Rectal smooth muscle tissue (tissue), 1 donor: Measurements from ENCODE around the gene RMDN2.

ENCODE experiments used
- H3K27ac ChIP-seq: one replicate; pipeline ENCODE4 v1.7.0; 2013; ENCODE audit warnings: low read depth, low read length, inconsistent platforms
- H3K27me3 ChIP-seq: one replicate; pipeline ENCODE4 v1.7.0; 2013; ENCODE audit warnings: low read length; ENCODE audit not compliant: control insufficient read depth, insufficient read depth
- H3K36me3 ChIP-seq: one replicate; pipeline ENCODE4 v1.7.0; 2013; ENCODE audit warnings: low read length; ENCODE audit not compliant: control insufficient read depth, insufficient read depth
- H3K4me1 ChIP-seq: one replicate; pipeline ENCODE4 v1.7.0; 2013; ENCODE audit warnings: low read length; ENCODE audit not compliant: control insufficient read depth, insufficient read depth
- H3K4me3 ChIP-seq: one replicate; pipeline ENCODE4 v1.7.0; 2013; ENCODE audit warnings: low read length
- H3K9ac ChIP-seq: one replicate; pipeline ENCODE4 v1.7.0; 2013; ENCODE audit warnings: low read length

RMDN2 gene

DNA sequence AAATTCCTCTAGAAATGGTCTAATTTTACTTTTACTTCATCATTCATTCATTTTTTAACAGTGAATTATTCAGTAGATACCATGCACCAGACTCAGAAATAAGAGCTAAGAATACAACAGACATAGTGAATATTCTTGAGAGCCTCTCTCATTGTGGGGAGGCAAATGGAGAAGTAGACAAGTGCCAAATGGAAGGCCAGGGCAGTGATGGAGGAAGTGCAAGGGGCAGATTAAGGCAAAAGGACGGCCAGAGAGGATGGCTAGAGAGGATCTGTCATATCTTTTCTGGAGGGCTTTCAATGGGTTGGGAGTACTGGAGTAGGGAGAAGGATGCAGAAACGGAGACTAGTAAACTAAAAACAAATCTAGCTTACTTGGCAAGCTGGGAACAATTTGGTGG lies 19.0 kb upstream of the RMDN2 start:
- no peak overlapping the region for H3K27ac ChIP-seq
- no peak overlapping the region for H3K9ac ChIP-seq
- no peak overlapping the region for H3K4me3 ChIP-seq
- no peaks in the 10 kb centered on the region for H3K36me3 ChIP-seq
- H3K4me1 ChIP-seq, result no peaks in the 10 kb centered on the region
- H3K27me3 ChIP-seq, result no peaks in the 10 kb centered on the region

DNA sequence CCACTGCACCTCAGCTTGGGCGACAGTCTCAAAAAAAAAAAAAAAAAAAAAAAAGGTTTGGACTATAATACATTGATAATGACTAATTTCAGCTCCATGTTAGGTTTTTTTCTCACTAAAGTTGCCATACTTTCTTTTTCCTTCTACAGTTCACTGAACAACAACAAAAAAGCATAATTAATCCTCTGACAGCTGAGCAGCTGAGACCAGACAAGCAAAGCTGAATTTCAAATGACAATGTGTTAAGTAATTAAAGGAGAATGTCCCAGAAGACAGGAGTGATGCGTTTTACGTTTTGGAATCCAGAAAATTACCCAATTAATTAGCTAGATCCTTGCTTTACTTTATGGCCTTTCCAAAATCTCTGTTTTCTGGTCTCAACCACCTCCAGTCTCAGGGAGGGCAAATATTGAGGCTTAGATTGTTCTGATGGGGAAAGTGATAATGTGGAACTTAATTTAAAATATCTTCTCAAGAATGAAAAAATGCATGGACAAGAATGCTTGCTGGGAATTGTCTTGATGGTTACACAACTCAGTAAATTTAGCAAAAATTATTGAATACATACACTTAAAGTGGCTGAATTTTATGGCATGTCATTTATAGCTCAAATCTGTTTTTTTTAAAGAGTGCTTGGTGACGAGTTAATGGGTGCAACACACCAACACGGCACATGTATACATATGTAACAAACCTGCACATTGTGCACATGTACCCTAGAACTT lies 17.4 kb upstream of the RMDN2 start:
- no peaks in the 10 kb centered on the region for H3K27me3 ChIP-seq
- H3K4me1 ChIP-seq, result no peaks in the 10 kb centered on the region
- no peak overlapping the region for H3K27ac ChIP-seq
- no peaks in the 10 kb centered on the region for H3K36me3 ChIP-seq
- no peak overlapping the region for H3K9ac ChIP-seq
- no peak overlapping the region for H3K4me3 ChIP-seq

DNA sequence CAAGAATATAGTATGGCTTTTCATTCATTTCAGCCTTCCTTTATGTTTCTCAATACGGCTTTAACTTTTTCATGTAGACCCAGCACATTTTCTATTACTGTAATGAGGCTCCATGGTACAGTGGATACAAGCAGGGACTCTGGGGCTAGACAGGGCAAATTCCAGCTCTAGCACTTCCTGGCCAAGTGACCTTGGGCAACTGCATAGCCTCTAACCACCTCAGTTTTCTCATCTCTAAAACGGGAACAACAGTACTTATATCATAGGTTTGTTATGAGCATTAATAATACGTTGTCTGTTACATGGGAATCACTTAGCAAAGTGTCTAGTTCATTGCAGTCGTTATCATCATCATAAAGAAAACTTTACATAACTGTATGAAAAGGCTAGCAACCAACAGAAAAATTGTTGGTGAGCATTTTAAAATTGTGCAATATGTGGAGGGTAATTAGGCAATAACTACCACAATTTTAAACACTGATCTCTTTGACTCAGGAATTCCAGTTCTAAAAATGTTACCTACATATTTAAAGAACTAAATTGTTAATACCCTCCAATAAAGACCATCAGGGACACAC lies 13.7 kb upstream of the RMDN2 start:
- H3K36me3 ChIP-seq, result no peaks in the 10 kb centered on the region
- H3K27ac ChIP-seq, result no peak overlapping the region
- no peak overlapping the region for H3K9ac ChIP-seq
- H3K27me3 ChIP-seq, result no peaks in the 10 kb centered on the region
- peaks cover 2% of the 10 kb centered on the region for H3K4me1 ChIP-seq
- no peak overlapping the region for H3K4me3 ChIP-seq

DNA sequence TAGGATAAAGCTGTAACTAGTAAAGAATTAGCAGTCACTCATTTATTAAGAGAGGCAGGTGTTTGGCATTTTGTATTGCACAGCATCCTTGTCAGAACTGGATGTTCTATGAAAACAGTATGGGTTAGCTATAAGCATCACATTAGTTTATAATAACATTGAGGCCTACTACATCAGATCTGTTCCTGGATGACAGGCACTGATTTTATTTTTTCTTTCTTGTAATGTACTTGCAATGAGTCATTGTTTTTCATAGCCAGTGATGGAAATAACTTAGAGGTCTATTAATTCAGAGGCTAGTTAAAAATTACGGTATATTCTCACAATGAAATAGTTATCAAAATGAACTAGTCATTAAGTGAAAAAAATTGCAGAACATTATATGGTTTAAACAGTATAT lies 13.0 kb upstream of the RMDN2 start:
- no peak overlapping the region for H3K4me3 ChIP-seq
- H3K27ac ChIP-seq, result no peak overlapping the region
- no peak overlapping the region for H3K9ac ChIP-seq
- peaks cover 6% of the 10 kb centered on the region for H3K4me1 ChIP-seq
- H3K36me3 ChIP-seq, result no peaks in the 10 kb centered on the region
- H3K27me3 ChIP-seq, result no peaks in the 10 kb centered on the region

DNA sequence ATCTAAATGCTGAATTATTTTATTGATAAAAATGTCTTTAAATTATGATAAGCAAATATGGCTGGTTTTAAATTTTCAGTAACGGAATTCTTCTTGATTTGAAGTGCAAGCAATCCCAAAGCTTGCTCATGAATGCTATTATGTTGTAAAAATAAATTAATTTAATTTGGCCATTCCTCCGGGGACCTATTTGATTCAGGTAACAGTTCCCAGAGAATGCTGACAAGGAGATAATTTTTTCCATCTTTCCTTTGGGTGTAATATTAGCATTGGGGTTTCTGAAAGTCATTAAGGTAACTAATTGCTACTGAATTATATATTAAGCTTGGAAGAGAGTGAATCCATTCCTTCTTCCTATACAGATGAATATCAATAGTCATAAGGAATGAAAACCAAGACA lies 12.5 kb upstream of the RMDN2 start:
- peaks cover 12% of the 10 kb centered on the region for H3K4me1 ChIP-seq
- no peaks in the 10 kb centered on the region for H3K27me3 ChIP-seq
- H3K9ac ChIP-seq, result no peak overlapping the region
- H3K36me3 ChIP-seq, result no peaks in the 10 kb centered on the region
- no peak overlapping the region for H3K27ac ChIP-seq
- H3K4me3 ChIP-seq, result no peak overlapping the region

DNA sequence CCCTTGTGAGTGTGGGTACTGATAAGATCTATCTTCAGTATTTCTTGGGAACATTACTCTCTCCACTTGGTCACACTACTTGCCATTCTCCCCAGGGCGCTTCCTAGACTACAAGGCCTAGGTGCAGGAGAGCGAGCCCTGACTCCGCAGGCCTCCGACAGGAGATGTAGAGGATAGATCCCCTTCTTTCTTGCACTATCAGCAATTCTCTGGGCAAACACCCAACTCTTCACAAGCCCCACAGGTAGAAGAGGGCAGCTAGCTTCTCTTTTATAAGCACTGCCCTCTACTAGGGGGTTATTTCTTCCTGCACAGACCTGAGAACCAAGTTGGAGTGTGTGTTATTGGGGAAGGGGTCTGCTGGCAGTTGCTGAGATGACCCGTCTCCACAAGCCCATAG lies 10.7 kb upstream of the RMDN2 start:
- Histone ChIP-seq H3K4me3 (no peak overlapping the region), H3K9ac (no peak overlapping the region), H3K27me3 (no peaks in the 10 kb centered on the region), H3K36me3 (no peaks in the 10 kb centered on the region), H3K4me1 (peaks cover 14% of the 10 kb centered on the region), H3K27ac (no peak overlapping the region)

DNA sequence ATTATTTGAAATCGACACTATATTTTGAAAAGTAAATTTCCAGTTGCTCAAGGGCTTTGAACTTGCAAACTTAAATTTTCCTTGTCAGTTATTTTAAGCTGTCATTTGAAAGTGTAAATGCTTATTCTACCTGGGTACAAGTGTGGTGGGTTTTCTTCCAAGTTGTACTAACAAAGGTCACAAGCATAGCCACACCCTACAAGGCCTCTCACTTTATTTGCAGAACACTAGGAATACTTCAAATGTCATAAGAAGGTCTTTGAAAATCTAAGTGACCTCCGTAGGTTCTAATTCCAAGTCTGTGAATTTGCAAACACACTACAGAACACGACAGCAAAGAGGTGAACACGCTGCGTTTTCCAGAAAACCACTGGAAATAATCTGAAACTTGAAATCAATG lies 9.3 kb upstream of the RMDN2 start:
- Histone ChIP-seq H3K27ac (no peak overlapping the region), H3K9ac (no peak overlapping the region), H3K4me3 (no peak overlapping the region), H3K4me1 (peaks cover 14% of the 10 kb centered on the region), H3K36me3 (no peaks in the 10 kb centered on the region), H3K27me3 (no peaks in the 10 kb centered on the region)

DNA sequence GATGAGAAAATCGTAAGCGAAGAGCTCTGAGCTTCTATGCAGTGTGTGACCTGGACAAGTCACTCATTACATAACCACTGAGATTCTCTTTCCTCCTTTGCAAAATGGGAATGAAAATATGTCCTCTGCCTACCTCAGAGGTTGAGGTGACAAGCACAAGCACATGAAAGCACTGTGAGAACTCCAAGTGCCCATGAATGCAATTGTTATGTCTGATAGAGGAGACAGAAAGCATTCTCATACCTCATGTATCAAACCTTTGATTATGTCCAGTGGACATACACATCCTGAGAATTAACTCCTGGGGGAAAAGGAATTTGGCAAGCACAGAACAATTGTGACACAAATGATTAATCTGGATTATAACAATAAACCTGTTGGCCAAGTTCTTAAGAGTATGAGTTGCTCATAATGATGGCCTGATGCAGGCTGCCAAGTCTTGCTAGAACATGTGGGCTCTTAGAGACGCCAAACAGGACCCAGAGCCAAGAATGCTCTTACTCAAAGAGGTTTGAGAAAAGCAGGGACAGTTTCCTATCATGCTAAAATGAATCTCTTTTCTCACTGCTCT lies 8.5 kb upstream of the RMDN2 start:
- H3K27ac ChIP-seq, result peak overlapping the region; percentile 85
- H3K4me1 ChIP-seq, result peaks cover 14% of the 10 kb centered on the region
- H3K9ac ChIP-seq, result no peak overlapping the region
- no peak overlapping the region for H3K4me3 ChIP-seq
- no peaks in the 10 kb centered on the region for H3K36me3 ChIP-seq
- H3K27me3 ChIP-seq, result no peaks in the 10 kb centered on the region

DNA sequence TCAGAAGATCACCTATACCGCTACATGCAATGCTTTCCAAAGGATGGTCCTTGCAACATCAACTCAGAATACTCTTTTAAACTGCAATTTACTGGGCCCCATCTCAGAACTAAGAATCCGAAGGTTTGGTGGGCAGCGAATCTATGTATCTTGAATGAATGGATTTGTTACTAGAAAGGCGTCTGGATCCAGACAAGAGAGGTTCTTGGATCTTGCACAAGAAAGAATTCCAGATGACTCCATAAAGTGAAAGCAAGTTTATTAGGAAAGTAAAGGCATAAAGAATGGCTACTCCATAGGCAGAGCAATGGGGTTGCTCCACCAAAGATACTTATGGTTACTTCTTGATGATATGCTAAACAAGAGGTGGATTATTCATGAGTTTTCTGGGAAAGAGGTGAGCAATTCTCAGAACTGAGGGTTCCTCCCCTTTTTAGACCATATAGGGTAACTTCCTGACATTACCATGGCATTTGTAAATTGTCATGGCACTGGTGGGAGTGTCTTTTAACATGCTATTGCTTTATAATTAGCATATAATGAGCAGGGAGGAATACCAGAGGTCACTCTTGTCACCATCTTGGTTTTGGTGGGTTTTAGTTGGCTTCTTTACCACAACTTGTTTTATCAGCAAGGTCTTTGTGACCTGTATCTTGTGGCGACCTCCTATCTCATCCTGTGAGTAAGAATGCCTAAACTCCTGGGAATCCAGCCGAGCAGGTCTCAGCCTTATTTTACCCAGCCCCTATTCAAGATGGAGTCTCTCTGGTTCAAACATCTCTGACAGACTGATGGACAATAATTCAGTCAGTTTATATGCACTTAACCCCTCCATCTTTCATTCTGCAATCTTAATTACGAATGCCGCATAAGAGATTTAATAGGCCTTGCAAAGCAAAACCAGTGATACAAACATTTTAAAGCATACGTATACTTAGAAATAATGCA lies 7.5 kb upstream of the RMDN2 start:
- H3K27me3 ChIP-seq, result no peaks in the 10 kb centered on the region
- no peak overlapping the region for H3K4me3 ChIP-seq
- no peak overlapping the region for H3K9ac ChIP-seq
- no peaks in the 10 kb centered on the region for H3K36me3 ChIP-seq
- H3K27ac ChIP-seq, result peak overlapping the region; percentile 85
- H3K4me1 ChIP-seq, result peaks cover 14% of the 10 kb centered on the region

DNA sequence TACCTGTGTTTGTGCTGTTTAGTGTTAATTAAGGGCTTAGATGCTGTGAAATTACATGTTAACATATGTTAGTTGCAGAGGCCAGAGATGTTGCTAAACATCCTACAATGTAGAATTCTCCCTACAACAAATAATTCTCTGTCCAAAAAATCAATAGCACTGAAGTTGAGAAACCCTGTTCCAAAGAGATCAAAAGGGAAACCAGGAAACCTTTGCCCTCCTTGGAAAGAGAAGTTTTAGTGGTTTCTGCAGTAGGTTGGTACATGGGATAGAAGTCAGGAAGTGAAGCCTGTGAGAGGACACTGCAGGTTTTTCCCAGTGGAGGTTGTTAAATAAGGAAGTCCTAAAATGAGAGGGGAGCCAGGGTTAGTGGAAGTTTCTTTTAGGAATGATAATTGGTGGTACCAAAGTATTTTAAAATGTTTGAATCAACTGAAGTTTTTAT lies 6.3 kb upstream of the RMDN2 start:
- Histone ChIP-seq H3K4me3 (no peak overlapping the region), H3K9ac (no peak overlapping the region), H3K36me3 (no peaks in the 10 kb centered on the region), H3K4me1 (peaks cover 14% of the 10 kb centered on the region), H3K27me3 (no peaks in the 10 kb centered on the region), H3K27ac (no peak overlapping the region)

DNA sequence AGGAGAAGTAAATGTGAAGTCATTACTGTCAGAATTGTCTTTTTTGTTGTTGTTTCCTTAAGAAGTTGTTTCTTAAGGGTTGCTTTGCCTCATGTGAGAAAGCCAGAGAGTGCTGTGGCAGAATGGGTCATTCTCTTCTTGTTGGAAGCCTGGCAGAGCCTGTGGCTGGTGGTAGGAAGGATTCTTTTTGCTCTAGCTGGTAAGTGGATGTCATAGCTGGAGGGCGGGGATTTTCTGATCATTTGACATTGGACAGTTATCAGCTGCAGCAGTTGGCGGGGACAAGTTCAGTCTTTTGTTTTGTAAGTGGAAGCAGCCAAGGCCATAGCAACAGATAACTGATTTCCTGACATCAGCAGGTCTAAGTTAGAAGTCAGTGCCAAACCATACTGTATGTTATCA lies 5.5 kb upstream of the RMDN2 start:
- Histone ChIP-seq H3K27ac (no peak overlapping the region), H3K36me3 (no peaks in the 10 kb centered on the region), H3K4me1 (peaks cover 14% of the 10 kb centered on the region)

DNA sequence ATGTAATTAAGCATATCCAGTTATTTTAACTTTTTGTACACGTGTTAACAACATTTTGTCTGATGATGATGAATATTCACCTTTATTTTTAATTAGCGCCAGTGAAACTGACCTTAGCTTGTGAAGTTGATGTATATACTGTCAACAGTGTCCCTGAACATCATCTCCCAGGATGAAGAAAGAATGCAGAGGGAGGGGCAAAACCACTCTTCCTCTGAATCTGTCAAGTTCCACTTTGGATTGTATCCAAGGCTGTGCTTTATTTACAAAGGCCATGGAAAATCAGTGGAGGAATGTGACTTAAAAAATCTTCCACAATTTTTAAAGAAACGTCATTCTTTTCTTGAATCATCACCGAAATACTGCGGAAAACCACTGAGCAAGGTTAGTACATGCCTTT lies 4.5 kb upstream of the RMDN2 start:
- H3K4me1 ChIP-seq, result peaks cover 14% of the 10 kb centered on the region
- no peaks in the 10 kb centered on the region for H3K27me3 ChIP-seq
- H3K9ac ChIP-seq, result no peak overlapping the region
- no peak overlapping the region for H3K27ac ChIP-seq
- no peaks in the 10 kb centered on the region for H3K36me3 ChIP-seq
- H3K4me3 ChIP-seq, result no peak overlapping the region

More for the DNA sequence above, 5.5 kb upstream of the RMDN2 start:
- Histone ChIP-seq H3K9ac (no peak overlapping the region), H3K4me3 (no peak overlapping the region), H3K27me3 (no peaks in the 10 kb centered on the region)
